HG03139 (cell line): ENCODE data around the gene ARHGAP27.

ENCODE experiments used
- ATAC-seq: cut with Tn5 transposase; IDR thresholded peaks from one replicate; pipeline ENCODE4 v1.9.1; 2021; ENCODE audit not compliant: unreplicated experiment

ARHGAP27 gene

DNA sequence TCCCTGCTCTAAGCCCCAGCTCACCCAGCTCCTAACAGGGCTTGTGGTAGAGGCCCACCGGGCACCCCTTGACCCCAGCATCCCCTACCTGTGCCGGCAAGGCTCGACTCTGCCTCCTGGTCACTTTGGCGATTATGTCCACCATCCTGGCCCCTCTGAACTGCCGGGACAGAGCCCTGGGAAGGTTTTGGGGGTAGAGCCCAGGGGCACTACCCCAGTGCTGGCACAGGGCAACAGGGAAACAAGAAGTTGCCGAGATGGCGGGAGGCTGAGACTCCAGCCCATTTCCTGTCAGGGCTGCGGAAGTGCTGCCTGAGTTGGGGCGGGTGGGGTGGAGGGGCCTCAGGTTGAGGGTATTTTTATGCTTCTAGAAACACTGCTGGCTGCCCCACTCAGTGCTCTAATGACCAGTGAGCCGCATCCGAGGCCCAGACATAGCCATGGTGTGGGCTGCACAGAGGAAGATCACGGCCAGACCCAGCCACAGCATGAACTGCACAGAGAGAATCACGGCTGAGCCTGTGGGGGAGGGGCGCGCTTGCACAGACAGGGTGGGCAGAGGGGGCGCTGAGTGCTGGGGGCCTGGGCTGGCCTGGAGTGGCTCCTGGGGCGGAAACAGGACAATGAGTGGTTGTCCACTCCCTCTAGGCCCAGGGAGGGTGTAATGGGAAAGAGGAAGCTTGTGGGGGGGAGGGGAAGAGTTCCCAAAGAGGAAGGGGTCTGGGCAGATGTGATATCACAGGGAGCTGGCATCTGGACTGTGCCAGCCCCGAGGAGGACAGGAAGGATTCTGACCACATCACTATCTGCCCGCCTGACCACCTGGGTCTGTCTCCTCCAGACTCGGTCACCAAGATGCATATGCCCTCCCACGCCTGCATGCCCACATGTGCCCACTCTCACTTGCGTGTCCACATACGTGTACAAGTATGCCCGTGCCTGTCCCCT, 22.3 kb downstream of the ARHGAP27 start:
- ATAC-seq, result no peak

DNA sequence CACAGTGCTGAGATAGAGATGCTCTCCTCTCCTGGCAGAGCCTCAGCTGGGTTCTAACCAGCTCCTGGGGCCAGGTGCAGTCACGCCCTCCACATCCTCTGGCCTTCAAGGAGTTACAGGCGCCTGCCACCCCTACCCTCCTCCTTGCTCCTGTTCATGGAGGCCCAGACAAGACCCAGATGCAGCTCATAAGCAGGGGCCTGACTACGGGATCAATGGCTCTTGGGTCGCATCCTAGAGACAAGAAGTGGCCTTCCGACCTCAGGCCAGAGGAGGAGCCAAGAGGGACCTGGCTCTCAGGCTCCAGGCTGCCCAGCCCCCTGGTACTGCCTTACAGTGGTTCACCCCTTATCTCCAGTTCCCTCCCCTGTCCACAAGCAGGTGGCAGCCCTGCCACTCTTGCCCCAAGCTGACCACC, 23.0 kb downstream of the ARHGAP27 start:
- ATAC-seq, result no peak

DNA sequence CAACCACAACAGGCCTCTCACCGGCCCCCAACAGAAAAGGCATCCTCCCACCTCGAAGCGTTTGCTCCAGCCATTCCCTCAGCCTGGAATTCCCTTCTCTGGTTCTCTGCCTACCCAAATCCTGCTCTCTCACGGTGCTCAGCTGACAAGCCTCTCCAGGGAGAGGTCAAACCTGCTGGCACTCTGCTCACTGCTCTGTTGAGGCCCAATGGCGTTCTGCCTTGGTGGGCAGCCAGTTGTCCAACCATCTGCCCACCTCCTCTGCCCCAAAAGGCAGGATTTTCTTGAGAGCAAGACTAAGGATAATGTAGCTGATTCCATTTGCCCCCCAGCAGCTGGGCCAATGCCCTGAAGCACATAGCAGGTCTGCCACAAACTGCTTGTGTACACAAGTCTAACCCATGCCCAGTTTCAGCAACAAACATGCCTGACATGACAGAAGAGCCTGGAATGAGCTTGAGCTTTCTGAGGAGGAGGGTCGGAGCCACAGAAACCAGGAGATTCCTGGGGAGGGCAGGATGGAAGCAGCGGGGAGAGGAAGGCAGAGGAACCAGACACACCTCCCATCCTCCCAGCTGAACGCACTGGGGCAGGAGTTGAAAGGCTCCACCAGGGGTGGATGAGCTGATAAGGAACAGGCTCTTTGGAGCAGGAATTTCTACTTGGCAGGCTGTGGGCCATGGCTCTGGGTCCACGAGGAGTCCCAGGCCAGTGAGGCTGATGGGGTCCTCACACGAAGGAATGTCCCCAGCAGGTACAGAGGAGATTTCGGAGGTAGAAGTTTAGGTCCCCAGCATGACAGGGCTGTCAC, 23.9 kb downstream of the ARHGAP27 start:
- no peak for ATAC-seq

DNA sequence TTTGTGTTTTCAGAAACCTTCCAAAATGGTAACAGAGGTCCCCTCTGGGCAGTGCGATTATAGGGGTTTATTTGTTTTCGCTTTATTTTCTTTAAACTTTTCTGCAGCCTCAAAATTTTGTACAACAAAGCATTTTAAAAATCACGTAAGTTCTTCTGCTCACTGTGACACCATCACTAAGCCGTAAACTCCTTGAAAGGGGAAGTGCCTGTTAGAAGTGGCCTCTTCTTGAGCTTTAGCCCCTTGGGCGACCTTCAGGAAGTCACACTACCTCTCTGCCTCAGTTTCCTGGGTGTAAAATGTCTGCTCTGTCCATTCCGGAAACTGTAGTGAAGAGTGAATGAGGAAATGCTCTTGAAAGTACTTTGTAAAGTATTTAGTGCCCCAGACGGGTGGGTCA, 26.6 kb downstream of the ARHGAP27 start:
- ATAC-seq, result no peak

DNA sequence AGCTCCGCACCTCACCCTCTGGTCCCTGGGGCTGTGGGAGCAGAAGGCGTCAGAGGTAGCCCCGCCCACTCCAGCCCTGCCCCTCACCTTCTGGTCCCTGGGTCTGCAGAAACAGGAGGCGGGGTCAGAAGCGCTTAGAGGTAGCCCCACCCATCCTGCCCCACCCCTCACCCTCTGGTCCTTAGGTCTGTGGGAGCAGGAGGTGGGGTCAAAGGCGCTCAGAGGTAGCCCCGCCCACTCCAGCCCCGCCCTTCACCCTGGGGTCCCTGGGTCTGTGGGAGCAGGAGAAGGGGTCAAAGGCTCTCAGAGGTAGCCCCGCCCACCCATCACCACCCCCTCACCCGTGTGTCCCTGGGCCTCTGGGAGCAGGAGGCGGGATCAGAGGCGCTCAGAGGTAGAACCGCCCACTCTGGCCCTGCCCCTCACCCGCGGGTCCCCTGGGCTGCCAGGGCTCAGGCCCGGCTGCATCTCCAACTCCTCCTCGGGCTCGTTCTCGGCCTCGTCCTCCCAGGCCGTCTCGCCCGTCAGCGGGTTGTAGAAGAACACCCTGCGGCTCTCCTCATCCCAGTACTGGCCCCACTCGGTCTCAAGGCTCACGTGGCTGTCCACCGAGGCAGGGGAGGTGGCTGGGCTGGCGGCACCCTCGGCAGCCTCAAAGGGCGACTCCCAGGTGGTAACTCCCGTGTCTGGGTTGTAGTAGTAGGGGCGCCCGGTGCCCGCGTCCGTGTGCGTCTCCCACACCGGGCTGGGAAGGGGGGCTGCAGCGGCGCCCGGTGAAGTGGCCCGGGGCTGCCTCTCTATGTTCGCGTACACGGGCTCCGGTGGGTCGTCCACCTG, 27.2 kb downstream of the ARHGAP27 start:
- ATAC-seq, result no peak

DNA sequence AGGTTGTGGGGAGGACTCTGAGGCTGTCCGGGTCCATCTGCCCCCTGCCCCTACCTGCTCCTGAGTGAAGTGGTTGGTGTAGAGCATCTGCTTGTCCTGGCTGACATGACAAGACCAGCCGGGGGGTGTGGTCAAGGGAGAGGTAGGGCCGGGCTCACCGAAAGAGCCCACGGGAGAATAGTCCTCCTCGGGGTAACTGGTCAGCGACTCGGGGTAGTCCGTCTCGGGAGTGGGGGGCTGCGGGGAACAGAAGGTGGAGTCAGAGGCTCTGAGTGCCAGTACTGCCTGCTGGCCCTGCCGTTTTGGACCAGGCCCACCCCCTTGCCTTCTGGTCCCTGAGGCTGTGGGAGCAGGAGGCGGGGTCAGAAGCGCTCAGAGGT, 27.8 kb downstream of the ARHGAP27 start:
- no peak for ATAC-seq

DNA sequence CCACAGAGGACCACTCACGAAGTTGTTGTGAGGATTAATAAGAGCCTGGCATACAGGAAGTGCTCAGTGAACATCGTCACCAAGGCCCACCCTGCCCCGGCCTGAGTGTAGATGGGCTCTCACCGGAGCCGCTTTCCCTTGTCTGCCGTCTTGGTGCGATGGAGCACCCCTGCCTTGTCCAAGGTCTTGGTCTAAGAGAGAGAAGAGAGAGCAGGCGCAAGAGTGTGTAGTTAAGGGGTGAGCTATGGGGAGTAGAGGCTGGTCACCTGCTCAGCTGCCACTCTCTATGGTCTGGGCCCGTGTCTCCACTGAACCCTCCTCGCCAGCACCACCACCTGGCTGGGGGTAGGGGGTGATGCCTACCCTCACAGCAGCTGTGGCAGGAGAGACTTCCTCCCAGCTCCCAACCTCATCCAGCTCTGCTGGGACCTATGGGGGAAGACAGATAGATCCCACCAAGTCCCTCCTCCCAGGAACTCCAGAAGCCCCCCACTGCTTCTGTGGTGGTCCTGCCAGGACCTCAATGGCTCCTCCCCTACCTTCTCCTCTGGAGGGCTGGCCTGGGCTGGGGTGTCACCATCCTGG, 28.7 kb downstream of the ARHGAP27 start:
- ATAC-seq, result no peak

DNA sequence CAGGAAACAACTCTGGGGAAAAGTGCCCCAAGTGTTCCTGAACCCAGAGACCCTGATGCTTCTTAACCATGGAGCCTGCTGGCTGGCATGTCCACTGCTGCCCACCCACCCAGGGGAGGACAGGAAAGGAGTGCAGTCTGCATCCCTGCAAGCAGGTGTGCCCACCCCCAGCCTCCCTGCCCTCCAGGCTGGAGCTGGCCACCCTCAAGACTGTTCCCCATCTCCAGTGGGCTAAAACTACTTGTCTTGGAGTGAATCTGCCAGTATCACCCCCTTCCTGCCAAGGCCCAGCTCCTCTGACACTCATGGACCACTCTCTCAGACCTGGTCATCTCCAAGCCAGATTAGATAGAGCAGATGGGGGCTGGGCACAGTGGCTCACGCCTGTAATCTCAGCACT, 29.8 kb downstream of the ARHGAP27 start:
- ATAC-seq, result no peak

DNA sequence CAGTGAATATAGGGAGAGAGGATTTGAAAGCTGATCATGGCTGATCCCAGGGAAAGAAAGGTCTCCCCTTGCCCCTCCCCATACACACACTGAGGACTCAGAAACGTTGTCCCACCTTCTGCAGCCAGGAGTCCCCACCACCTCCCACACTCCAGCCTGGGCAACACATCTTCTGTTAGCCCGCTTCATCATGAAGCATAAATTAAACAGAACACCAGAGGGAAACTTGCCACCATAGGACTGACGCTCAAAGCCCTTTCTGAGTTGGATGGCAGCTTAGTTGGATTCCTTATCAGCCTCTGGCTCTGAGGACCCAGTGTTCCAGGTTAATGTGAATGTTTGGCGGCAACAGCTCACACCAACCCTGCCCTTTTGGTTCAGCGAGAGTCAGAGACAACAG, 33.9 kb downstream of the ARHGAP27 start:
- ATAC-seq, result no peak

DNA sequence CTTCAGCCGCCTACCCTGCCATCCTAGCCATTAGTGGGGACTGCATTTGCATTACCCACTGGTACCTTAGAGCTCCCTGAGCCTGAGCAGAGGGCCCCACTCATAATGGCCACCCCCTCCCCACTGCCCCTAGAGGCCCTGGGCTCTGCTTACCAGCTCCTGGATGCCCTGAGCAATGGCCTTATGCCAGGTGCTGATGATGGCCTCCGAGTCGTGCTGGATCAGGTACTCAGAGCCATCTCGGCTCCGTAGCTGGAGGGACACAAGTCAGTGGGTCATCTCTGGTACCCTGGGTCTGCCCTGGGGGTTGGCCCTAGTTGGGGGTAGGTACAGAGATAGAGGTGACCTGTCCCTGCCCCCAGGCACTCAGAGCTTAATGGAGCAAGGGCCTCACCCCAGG, 34.9 kb downstream of the ARHGAP27 start:
- no peak for ATAC-seq

DNA sequence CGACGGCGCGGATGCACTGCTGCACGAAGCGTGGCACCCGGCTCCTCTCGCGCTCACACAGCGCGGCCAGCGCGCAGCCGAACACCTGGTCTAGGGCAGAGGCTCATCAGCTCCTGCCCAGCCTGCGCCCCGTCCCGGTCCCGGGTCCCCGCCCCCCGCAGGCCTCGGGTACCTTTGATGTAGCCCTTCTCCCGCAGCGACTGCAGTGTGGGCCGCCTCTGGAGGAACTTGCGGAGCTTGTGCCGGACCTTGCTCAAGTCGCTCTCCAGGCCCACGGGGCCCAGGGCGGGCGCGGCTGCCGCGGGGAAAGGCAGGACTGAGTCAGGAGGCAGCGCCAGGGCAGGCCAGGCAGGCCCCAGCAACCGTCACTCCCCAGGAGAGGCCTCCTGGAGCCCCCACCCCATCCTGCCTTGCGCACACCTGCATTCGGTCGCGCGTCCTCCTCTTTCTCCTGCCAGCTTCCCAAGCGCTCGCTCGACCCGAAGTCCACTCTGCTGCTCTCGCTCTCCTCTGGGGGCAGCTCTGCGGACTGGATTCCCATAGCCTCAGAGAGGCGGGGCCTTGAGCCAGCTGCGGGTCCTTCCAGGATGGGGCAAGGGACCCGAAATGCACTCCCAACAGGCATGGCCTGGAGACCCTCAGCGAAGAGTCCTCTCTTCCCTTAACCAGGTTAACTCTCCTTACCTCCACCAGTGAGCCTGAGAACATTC, 36.0 kb downstream of the ARHGAP27 start:
- ATAC-seq, result no peak

DNA sequence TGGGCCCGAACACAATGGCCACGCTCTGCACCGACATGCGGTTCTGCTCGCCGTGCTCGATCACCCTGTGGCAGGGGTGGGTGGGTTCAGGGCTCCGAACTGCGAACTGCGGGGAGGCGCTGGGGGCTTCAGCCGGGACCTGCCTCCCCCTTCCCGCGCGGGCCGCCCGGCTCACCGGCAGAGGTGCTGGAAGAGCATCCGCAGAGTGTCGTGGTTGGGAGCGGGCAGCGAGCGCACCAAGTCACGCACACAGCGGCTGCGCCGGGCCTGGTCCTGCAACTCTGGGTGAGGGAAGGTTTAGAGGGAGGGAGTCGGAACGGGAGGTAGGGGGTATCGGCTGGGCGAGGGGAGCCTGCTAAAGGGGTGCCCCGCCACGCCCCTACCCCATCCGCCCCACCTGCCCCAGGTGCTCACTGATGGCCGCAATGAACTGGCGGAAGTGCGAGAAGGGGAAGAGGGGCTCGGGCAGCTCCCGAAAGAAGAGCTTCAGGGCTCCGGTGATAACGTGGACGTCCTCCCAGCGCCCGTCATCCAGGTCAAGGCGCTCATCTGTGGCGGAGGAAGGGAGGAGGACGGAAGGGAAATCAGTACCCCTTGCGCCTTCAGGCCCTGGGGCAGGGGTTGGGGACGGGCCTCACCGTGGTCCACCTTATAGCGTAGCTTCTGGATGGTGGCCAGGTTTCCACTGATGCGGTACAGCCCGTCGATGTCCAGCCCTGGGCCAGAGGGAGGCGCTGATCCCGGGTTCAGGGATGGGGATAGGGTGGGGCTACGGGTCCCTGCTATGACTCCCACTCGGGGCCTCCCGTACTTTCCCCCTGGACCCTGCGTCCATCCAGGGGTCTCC, 36.9 kb downstream of the ARHGAP27 start:
- ATAC-seq, result no peak

DNA sequence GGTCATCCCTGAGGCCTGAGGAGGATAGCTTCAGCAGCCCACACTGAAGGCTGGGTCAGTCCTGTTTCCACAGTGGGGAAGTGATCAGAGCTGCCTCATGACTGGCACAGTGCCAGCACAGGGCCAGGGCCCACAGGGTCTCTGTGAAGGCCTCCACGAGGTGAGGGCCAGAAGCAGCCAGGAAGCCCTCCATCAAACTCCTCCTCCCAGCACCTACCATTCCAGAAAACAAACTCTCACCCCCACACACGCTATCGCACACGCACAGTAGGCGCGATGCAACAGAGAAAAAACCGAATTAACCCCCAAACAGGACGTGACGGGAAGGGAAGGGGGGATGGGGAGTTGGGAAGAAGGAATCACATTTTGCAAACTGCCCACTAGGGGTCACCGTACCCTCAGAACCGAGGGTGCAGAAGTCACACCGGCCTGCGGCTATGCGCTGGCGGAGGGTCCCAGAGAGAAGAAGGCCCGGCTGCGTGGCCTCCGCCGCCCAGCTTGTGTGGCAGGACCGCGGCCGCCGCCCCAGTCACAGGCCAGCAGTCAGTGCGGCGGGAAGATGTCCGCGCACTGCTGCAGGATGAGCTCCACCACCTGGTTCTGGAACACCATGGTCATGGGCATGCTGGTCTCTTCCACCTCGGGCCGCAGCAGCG, 37.6 kb downstream of the ARHGAP27 start:
- ATAC-seq, result no peak

DNA sequence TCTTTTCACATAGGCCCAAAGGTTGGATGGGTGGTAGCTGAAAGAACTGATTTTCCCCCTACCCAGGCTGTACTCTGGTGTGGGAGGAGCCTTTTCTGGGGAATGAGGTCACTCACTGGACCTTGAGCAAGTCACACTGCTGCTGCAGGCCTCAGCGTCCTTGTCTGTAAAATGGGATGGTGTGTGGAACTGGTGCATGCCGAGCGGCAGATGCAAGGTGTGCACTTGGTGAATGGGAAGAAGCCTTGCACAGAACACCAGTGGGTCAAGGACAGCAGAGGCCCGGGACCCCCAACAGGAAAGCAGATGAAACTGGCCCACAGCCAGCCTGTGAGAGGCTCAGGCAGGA, 38.1 kb downstream of the ARHGAP27 start:
- ATAC-seq, result no peak

DNA sequence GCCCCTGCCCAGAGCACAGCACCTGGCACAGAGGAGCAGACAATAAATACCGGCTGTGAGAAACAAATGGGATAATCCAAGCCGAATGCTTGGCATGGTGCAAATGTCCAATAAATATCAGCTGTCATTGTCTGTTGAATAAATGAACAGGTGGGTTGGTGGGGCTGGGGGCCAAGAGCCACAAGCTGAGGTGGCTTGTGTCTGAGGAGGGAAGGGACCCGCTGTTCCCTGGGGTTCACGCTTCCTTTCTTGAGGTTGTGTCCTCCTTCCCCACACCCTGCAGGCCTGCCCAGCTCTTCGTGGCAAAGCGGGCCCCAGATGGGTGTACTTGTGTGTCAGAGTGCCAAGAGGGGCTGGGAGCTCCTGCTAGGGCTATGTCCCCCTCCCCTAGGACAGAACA, 38.6 kb downstream of the ARHGAP27 start:
- ATAC-seq, result no peak

DNA sequence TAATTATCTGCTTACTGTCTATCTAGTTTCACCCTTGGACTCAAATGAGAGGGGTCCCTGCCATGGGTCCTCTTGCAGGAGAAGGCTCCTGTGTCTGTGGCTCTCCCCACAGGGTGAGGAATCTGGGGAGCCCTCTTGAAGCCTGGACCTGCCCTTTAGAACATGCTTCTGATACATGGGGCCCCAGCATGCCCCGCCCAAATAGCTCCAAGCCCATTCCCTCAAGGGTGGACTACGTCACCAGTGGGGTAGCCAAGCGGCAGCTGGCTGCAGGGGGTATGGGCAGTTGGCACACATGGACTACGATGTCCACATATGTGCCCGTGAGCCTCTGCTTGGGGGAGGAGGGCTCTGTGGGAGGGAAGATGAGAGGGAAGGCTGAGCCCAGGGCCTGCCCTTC, 39.3 kb downstream of the ARHGAP27 start:
- ATAC-seq, result no peak

DNA sequence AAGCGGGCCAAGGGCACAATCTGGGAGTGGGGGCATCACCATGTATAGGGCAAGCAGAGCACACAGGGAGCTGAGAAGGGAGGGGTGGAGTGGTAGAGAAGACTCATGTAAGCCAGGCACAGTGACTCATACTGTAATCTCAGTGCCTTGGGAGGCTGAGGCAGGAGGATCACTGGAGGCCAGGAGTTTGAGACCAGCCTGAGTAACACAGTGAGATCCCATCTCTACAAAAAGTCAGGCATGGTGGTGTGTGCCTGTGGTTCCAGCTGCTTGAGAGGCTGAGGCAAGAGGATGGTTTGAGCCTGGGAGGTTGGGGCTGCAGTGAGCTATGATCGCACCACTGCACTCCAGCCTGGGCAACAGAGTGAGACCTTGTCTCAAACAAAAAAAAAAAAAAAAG, 40.8 kb downstream of the ARHGAP27 start:
- ATAC-seq, result no peak

DNA sequence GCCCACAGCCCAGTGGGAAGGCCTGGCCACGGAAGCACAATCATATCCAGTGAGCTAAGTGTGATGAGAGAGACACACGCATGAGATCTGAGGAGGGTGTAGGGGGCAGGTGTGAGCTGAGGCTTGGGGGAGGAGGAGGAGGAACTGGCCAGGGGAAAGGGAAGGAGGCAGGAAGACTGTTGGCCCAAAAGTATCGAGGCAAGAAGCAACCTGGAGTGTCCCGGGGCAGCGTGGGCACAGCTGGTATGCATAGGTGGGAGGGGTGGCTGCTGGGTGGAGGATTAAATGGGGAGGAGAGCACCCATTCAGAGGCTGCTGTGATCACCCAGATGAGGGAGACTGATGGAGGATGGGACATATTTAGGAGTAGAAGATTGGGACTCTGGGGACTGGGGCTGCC, 41.4 kb downstream of the ARHGAP27 start:
- no peak for ATAC-seq

DNA sequence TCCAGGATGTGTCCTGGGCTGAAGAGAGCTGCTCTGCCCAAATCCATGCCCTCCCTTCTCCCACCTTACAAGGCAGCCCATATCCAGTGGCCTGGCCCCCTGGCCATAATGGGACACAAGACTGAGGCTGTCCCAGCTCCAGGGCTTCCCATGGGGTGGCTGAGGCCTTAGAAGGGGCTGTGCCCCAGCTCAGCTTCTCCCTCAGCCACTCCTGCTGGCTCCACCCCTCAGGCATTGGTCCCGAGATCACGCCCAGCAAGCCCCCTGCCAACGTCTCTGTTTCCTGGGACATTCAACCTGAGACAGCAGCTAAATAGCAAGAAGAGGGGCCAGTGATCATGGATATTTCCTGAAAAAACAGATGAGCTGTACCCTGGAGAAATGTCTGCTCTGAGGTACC, 43.3 kb downstream of the ARHGAP27 start:
- no peak for ATAC-seq
